ENCODE measurements around the gene PASD1.
"Not testable (repeated sequence)": the region's sequence is repeated elsewhere in the genome, so short reads cannot be mapped to it uniquely, and the experiment has no call there.

PASD1 gene

GRCh38 chrX:151564035-151564434 is 560 bp downstream of the PASD1 start:
- TF ChIP-seq CTCF (IDR thresholded peaks at IDR 0.05; ENCODE audit: control insufficient read depth, insufficient read depth, low read depth, low read length, missing control alignments) = no peak
- no peak for DNase-seq (ENCODE audit: low read depth)
- no peak overlapping the region for H3K4me3 ChIP-seq (ENCODE audit: control insufficient read depth, low read depth, low read length)

DNA sequence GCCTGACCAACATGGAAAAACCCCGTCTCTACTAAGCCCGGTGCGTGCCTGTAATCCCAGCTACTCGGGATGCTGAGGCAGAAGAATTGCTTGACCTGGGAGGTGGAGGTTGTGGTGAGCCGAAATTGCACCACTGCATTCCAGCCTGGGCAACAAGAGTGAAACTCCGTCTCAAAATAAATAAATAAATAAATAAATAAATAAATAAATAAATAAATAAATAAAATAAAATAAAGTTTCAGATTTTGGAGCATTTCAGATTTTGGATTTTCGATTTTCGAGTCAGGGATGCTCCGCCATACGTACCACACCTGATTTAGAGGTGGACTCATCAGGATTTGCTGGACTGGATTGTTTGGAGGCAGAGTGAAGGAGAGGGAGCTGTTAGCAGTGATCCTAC is 3.4 kb downstream of the PASD1 start:
- DNase-seq (ENCODE audit: low read depth); H3K4me3 ChIP-seq (ENCODE audit: control insufficient read depth, low read depth, low read length): not testable (repeated sequence)

DNA sequence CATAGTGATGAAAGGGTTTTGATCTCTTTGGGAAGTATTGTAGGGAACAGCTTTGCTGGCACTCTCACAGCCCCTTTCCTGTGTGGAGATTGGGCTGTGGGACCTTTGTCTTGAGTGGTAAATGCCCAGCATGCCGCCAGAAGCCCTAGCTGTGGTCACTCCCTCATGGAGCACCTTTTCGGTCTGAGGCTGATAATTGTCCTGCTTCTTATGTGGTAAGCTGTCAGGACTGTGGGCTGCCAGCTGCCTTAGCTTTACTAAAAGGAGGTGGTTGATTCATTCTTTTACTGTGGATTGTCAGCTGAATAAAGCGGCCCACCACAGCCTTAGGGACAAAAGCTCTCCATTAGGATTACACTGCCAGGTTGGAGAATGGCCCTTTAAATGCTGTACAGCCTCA is 7.1 kb downstream of the PASD1 start:
- H3K4me3 ChIP-seq (ENCODE audit: control insufficient read depth, low read depth, low read length) = no peak overlapping the region
- DNase-seq (ENCODE audit: low read depth) = no peak
- TF ChIP-seq CTCF (IDR thresholded peaks at IDR 0.05; ENCODE audit: control insufficient read depth, insufficient read depth, low read depth, low read length, missing control alignments) = no peak

DNA sequence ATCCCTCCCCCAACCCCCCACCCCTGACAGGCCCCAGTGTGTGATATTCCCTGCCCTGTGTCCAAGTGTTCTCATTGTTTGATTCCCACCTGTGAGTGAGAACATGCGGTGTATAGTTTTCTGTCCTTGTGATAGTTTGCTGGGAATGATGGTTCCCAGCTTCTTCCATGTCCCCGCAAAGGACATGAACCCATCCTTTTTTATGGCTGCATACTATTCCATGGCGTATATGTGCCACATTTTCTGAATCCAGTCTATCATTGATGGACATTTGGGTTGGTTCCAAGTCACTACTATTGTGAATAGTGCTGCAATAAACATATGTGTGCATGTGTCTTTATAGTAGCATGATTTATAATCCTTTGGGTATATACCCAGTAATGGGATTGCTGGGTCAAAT is 29.9 kb downstream of the PASD1 start:
- not testable (repeated sequence) for DNase-seq (ENCODE audit: low read depth); H3K4me3 ChIP-seq (ENCODE audit: control insufficient read depth, low read depth, low read length)

- DNase-seq (ENCODE audit: low read depth) = no peak
- no peak for TF ChIP-seq CTCF (IDR thresholded peaks at IDR 0.05; ENCODE audit: control insufficient read depth, insufficient read depth, low read depth, low read length, missing control alignments)
- H3K4me3 ChIP-seq (ENCODE audit: control insufficient read depth, low read depth, low read length) = no peak overlapping the region
These were observed 32.8 kb downstream of the PASD1 start for GRCh38 chrX:151596282-151596681.

DNA sequence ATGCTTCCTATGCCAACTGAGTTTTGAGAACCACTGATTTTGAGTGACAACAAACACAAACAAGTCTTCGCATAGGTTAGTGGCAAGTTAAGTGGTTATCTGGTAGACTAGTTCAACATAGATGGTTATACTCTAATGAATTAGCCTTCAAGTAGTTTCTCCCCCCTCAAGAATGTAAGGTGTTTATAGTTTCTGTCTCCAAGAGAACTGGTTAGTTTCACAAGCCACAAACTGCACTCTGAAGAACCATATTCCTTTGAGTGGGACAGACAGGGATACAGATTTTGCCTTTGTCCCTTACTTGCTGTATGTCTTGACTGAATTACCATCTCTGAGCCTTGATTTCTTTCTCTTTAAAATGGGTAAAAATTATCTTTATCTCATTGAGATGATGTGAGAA is 41.5 kb downstream of the PASD1 start:
- no peak for DNase-seq (ENCODE audit: low read depth)
- H3K4me3 ChIP-seq (ENCODE audit: control insufficient read depth, low read depth, low read length) = no peak overlapping the region
- no peak for TF ChIP-seq CTCF (IDR thresholded peaks at IDR 0.05; ENCODE audit: control insufficient read depth, insufficient read depth, low read depth, low read length, missing control alignments)

DNA sequence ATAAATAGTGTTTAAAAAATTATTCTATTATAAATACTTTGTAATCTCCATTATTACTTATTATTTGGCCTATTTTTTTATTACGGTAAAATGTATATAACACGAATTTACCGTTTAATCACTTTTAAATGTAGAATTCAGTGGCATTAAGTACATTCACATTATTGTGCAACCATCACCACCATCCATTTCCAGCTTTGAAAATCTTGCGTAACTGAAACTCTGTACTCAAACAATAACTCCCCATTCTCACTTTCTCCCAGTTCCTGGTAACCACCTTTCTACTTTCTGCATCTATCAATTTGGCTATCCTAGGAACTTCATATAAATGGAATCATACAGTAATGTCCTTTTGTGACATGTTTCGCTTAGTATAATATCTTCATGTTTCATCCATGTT is 45.7 kb downstream of the PASD1 start:
- DNase-seq (ENCODE audit: low read depth) = no peak
- no peak for TF ChIP-seq CTCF (IDR thresholded peaks at IDR 0.05; ENCODE audit: control insufficient read depth, insufficient read depth, low read depth, low read length, missing control alignments)

DNA sequence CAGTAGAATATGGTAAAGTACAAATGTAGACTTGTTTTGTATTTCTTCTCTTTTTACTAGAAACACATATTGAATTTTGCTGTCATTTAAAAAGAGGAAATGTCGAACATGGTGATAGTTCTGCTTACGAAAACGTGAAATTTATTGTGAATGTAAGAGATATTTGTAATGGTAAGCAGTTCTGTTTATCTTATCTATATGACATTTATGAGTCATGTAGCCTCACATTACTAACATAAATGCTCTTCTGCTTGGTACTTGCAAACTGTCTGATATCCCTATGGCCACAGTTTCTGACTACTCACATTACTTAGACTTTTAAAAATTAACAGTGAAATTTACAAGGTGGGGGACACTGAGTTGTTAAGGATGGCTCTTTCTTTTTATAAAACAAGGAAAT is 57.9 kb downstream of the PASD1 start:
- no peak overlapping the region for H3K4me3 ChIP-seq (ENCODE audit: control insufficient read depth, low read depth, low read length)
- no peak for DNase-seq (ENCODE audit: low read depth)
- no peak for TF ChIP-seq CTCF (IDR thresholded peaks at IDR 0.05; ENCODE audit: control insufficient read depth, insufficient read depth, low read depth, low read length, missing control alignments)

More for the DNA sequence above, 45.7 kb downstream of the PASD1 start:
- no peak overlapping the region for H3K4me3 ChIP-seq (ENCODE audit: control insufficient read depth, low read depth, low read length)

Data from AG09309 (cell line).